ENCODE data around the gene POU6F2. TPM values are rescaled to one million over a fixed set of nuclear protein-coding genes. Genes with fewer than 3 reads are reported as not detected.

POU6F2 gene
- total and polyA plus RNA-seq, 9 of the 15 experiments (the other 6 are each of a cell fraction or from before 2014, with no cell fraction given), result 0.29 to 1.5 (median 0.96) TPM

DNA sequence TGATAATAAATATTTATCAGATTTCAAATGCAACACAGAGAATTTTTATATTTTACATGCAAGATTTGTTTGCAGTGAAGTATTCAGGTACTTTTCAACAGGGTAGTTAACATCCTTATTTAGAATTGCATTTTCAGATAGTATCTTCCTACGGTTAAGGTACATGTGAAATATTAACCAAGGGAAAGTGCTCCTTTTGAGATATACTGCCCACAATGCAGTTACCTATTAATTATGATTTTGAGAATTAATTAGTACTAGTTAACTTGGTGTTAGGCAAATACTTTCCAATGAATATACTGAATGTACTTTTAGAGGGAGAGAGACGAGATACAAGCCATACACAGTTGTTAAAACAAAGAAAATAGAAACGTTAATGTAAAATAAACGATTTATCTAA is 382.3 kb downstream of the POU6F2 start (continued):
- TF ChIP-seq DIDO1 (tag; IDR thresholded peaks at IDR 0.05; ENCODE audit: low read depth) (no peak), GATAD2B (IDR thresholded peaks at IDR 0.05; ENCODE audit: borderline replicate concordance) (no peak), HDAC3 (IDR thresholded peaks at IDR 0.05; ENCODE audit: borderline replicate concordance, partially characterized antibody) (no peak), SRF (CRISPR knock-in tag; IDR thresholded peaks at IDR 0.05) (no peak), NR4A1 (CRISPR knock-in tag; IDR thresholded peaks at IDR 0.05) (no peak), NR4A1 (tag; IDR thresholded peaks at IDR 0.05) (no peak), ZFP36 (IDR thresholded peaks at IDR 0.05; ENCODE audit: low read depth, low read length, partially characterized antibody) (no peak)
- TF ChIP-seq, protein P1, sequence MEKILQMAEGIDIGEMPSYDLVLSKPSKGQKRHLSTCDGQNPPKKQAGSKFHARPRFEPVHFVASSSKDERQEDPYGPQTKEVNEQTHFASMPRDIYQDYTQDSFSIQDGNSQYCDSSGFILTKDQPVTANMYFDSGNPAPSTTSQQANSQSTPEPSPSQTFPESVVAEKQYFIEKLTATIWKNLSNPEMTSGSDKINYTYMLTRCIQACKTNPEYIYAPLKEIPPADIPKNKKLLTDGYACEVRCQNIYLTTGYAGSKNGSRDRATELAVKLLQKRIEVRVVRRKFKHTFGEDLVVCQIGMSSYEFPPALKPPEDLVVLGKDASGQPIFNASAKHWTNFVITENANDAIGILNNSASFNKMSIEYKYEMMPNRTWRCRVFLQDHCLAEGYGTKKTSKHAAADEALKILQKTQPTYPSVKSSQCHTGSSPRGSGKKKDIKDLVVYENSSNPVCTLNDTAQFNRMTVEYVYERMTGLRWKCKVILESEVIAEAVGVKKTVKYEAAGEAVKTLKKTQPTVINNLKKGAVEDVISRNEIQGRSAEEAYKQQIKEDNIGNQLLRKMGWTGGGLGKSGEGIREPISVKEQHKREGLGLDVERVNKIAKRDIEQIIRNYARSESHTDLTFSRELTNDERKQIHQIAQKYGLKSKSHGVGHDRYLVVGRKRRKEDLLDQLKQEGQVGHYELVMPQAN (IDR thresholded peaks at IDR 0.05; ENCODE audit: borderline replicate concordance), result no peak

DNA sequence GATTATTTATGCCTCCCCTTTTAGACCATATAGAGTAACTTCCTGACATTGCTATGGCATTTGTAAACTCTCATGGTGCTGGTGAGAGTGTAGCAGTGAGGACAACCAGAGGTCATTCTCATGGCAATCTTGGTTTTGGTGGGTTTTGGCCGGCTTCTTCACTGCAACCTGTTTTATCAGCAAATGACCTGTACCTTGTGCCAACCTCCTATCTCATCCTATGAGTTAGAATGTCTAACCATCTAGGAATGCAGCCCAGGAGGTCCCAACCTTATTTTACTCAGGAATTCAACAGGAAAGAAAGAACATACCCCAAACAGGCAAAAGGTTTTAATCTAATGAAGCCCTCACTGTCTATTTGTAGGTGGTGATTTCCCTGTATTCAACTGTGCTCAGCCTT is 383.1 kb downstream of the POU6F2 start:
- Histone ChIP-seq H2AFZ (ENCODE audit: low read depth, low read length) (no peak overlapping the region), H3K9ac (ENCODE audit: insufficient read depth in 1 of 2, low read depth in 2 of 2, low read length in 2 of 2) (no peak overlapping the region), H3K36me3 (ENCODE audit: control insufficient read depth, insufficient read depth, low read length) (no peaks in the 10 kb centered on the region), H3K9me1 (ENCODE audit: control insufficient read depth, insufficient read depth, low read length) (no peaks in the 10 kb centered on the region), H3K4me3 (no peak overlapping the region), H3K4me2 (ENCODE audit: insufficient read depth, low read length) (no peak overlapping the region), H3K4me1 (replicated peaks in 1 of 2; ENCODE audit: control insufficient read depth in 2 of 2, insufficient read depth in 2 of 2, low read length in 2 of 2) (no peaks in the 10 kb centered on the region), H3K27ac (ENCODE audit: extremely low read depth, low read depth, low read length) (no peak overlapping the region), H3K9me3 (replicated peaks; ENCODE audit: control insufficient read depth, insufficient read depth, low read depth, low read length) (no peaks in the 10 kb centered on the region), H3K79me2 (ENCODE audit: control insufficient read depth, insufficient read depth, low read length) (no peaks in the 10 kb centered on the region), H3K27me3 (ENCODE audit: control insufficient read depth in 2 of 2, insufficient read depth in 2 of 2, low read length in 2 of 2) (peaks cover 2 to 10% of the 10 kb centered on the region in 2 experiments; a peak in 3 of 5 replicates), H4K20me1 (replicated peaks; ENCODE audit: control insufficient read depth, insufficient read depth, low read length) (no peaks in the 10 kb centered on the region)
- no peak for DNase-seq (ENCODE audit: extremely low read depth in 1 of 4, low spot score in 3 of 4)
- in situ Hi-C loops (cut with MboI), result no loop called here
- POLR2A ChIA-PET, result interaction anchor here (0.9 kb wide), 1 partner anchor 282 kb away, joined by 3 read pairs; no protein-coding TSS in a partner anchor
- WGBS (ENCODE audit: insufficient coverage, low coverage, missing lambda C conversion rate), result 0% methylated on average over 1 of the region's 1 CpG
- no peak for FAIRE-seq
- intact Hi-C loops (cut with micrococcal nuclease), result no loop called here
- CTCF ChIA-PET (ENCODE audit: low intra/inter-chr PET ratio), result no interaction called here
- BruUV-seq (replicated peaks), result no TSS peak
- ATAC-seq, result no peak
- TF ChIP-seq, protein P2, sequence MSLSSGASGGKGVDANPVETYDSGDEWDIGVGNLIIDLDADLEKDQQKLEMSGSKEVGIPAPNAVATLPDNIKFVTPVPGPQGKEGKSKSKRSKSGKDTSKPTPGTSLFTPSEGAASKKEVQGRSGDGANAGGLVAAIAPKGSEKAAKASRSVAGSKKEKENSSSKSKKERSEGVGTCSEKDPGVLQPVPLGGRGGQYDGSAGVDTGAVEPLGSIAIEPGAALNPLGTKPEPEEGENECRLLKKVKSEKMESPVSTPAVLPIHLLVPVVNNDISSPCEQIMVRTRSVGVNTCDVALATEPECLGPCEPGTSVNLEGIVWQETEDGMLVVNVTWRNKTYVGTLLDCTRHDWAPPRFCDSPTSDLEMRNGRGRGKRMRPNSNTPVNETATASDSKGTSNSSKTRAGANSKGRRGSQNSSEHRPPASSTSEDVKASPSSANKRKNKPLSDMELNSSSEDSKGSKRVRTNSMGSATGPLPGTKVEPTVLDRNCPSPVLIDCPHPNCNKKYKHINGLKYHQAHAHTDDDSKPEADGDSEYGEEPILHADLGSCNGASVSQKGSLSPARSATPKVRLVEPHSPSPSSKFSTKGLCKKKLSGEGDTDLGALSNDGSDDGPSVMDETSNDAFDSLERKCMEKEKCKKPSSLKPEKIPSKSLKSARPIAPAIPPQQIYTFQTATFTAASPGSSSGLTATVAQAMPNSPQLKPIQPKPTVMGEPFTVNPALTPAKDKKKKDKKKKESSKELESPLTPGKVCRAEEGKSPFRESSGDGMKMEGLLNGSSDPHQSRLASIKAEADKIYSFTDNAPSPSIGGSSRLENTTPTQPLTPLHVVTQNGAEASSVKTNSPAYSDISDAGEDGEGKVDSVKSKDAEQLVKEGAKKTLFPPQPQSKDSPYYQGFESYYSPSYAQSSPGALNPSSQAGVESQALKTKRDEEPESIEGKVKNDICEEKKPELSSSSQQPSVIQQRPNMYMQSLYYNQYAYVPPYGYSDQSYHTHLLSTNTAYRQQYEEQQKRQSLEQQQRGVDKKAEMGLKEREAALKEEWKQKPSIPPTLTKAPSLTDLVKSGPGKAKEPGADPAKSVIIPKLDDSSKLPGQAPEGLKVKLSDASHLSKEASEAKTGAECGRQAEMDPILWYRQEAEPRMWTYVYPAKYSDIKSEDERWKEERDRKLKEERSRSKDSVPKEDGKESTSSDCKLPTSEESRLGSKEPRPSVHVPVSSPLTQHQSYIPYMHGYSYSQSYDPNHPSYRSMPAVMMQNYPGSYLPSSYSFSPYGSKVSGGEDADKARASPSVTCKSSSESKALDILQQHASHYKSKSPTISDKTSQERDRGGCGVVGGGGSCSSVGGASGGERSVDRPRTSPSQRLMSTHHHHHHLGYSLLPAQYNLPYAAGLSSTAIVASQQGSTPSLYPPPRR (CRISPR knock-in tag; IDR thresholded peaks at IDR 0.05; ENCODE audit: borderline replicate concordance), result no peak
- no peak for TF ChIP-seq BCL6 (CRISPR knock-in tag; IDR thresholded peaks at IDR 0.05)
- no peak for TF ChIP-seq SIX5 (IDR thresholded peaks at IDR 0.05; ENCODE audit: borderline replicate concordance in 1 of 2, insufficient read depth in 1 of 2, low read depth in 1 of 2, low read length in 2 of 2)
- no peak for TF ChIP-seq NFE2L1 (tag; IDR thresholded peaks at IDR 0.05; ENCODE audit: borderline replicate concordance, low read depth)
- no peak for TF ChIP-seq KAT7 (CRISPR knock-in tag; IDR thresholded peaks at IDR 0.05; ENCODE audit: borderline replicate concordance)
- TF ChIP-seq KDM1A (IDR thresholded peaks at IDR 0.05), result no peak
- TF ChIP-seq PTRF (tag; IDR thresholded peaks at IDR 0.05), result no peak
- no peak for TF ChIP-seq ADNP (tag; IDR thresholded peaks at IDR 0.05)
